Measurements from ENCODE around the gene EIF4E3. TPM values are rescaled to one million over a fixed set of nuclear protein-coding genes. Genes with fewer than 3 reads are reported as not detected.
A peak's percentile ranks its signal among the peaks of the same experiment; 100 is the strongest.

Gene EIF4E3
- total and polyA plus RNA-seq, 2 donors (not counting 1 experiment from before 2014, with no cell fraction given): 1.8 to 12.8 TPM

DNA sequence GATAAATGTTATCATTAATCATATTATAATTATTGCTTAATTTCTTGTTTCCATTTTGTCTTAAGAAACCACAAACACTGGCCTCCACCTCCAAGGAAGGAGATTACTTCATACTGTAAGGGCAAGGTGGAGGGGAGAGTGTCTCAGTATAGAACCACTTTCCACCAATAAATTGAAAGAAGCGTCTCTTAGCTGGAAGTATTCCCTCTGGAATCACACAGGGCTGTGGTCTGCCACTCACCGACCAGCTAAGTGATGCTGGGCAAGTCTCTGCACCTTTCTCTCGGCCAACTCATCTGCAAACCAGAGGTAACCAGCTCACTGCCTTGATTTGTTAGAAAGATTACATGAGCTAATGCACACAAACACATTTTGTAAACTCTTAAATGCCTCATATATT lies 63.1 kb downstream of the EIF4E3 start:
- H3K4me1 ChIP-seq (ENCODE audit: control insufficient read depth, extremely low read depth, insufficient read depth, low read length): no peaks in the 10 kb centered on the region
- peaks cover 2% of the 10 kb centered on the region for H3K27me3 ChIP-seq (ENCODE audit: control insufficient read depth, insufficient read depth, low read length)
- H2AFZ ChIP-seq (ENCODE audit: low read length): no peak overlapping the region
- H3K9me3 ChIP-seq (ENCODE audit: control insufficient read depth, insufficient read depth, low read depth, low read length): no peaks in the 10 kb centered on the region
- no peaks in the 10 kb centered on the region for H4K20me1 ChIP-seq (ENCODE audit: control insufficient read depth, extremely low read depth, insufficient read depth, low read length)
- H3K79me2 ChIP-seq (ENCODE audit: control insufficient read depth, insufficient read depth, low read length): no peaks in the 10 kb centered on the region
- H3K9ac ChIP-seq (ENCODE audit: insufficient read depth, low read length): no peak overlapping the region
- TF ChIP-seq, protein P1, sequence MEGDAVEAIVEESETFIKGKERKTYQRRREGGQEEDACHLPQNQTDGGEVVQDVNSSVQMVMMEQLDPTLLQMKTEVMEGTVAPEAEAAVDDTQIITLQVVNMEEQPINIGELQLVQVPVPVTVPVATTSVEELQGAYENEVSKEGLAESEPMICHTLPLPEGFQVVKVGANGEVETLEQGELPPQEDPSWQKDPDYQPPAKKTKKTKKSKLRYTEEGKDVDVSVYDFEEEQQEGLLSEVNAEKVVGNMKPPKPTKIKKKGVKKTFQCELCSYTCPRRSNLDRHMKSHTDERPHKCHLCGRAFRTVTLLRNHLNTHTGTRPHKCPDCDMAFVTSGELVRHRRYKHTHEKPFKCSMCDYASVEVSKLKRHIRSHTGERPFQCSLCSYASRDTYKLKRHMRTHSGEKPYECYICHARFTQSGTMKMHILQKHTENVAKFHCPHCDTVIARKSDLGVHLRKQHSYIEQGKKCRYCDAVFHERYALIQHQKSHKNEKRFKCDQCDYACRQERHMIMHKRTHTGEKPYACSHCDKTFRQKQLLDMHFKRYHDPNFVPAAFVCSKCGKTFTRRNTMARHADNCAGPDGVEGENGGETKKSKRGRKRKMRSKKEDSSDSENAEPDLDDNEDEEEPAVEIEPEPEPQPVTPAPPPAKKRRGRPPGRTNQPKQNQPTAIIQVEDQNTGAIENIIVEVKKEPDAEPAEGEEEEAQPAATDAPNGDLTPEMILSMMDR (conservative IDR thresholded peaks at IDR 0.05 in 1 of 2, IDR thresholded peaks at IDR 0.05 in 1 of 2; ENCODE audit: low read depth in 1 of 2, low read length in 2 of 2): no peak
- TF ChIP-seq EZH2 (IDR thresholded peaks at IDR 0.05; ENCODE audit: low read length, missing control alignments): no peak
- H3K4me2 ChIP-seq (ENCODE audit: extremely low read depth, insufficient read depth, low read length): no peak overlapping the region
- no peak overlapping the region for H3K27ac ChIP-seq (ENCODE audit: insufficient read depth, low read length)
- H3K36me3 ChIP-seq (ENCODE audit: control insufficient read depth, insufficient read depth, low read length): no peaks in the 10 kb centered on the region
- peak in 1 of 2 donors; percentile 48 for DNase-seq (ENCODE audit: low read depth in 2 of 2)
- H3K4me3 ChIP-seq (replicated peaks in 1 of 4; ENCODE audit: control extremely low read depth in 1 of 4, insufficient read depth in 1 of 4, low read depth in 3 of 4, low read length in 4 of 4): no peak overlapping the region

DNA sequence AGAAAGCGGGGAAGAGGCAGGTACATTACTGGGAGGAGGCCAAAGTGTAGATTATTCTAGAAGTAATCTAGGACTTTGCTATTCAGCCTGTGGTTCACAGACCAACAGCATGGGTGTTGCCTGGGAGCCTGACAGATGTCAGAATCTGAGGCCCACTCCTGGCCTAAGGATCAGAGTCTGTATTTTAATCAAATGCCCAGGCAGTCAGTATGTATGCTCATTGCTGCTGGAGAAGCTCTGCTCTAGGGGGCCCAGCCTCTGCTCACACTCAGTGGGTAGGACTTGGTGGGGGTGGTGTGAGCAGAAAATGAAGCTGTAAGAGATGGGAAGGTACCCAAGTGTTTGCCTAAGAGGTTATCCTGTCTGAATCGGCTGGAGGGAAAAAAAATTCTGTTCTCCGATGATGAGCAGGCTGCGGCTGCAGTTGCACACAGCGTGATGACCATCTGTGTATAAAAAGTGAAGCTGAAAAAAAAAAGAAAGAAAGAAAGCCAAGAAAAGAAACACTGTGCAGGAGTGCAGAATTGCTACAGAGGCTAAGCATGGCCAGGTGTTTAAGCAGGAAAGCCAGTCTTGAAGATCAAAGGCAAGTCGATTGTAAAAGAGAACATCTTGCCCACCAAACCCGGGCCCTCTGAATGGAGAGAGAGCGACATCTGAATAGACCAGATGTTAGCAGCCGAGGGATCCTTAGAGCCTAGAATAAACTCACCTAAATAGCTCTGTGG lies 65.2 kb downstream of the EIF4E3 start:
- no peak for TF ChIP-seq EZH2 (IDR thresholded peaks at IDR 0.05; ENCODE audit: low read length, missing control alignments)
- TF ChIP-seq, protein P1 (conservative IDR thresholded peaks at IDR 0.05 in 1 of 2, IDR thresholded peaks at IDR 0.05 in 1 of 2; ENCODE audit: low read depth in 1 of 2, low read length in 2 of 2): no peak
- H3K9ac ChIP-seq (ENCODE audit: insufficient read depth, low read length): no peak overlapping the region
- H3K4me1 ChIP-seq (ENCODE audit: control insufficient read depth, extremely low read depth, insufficient read depth, low read length): no peaks in the 10 kb centered on the region
- no peaks in the 10 kb centered on the region for H3K36me3 ChIP-seq (ENCODE audit: control insufficient read depth, insufficient read depth, low read length)
- no peaks in the 10 kb centered on the region for H4K20me1 ChIP-seq (ENCODE audit: control insufficient read depth, extremely low read depth, insufficient read depth, low read length)
- no peak overlapping the region for H3K27ac ChIP-seq (ENCODE audit: insufficient read depth, low read length)
- no peak overlapping the region for H3K4me3 ChIP-seq (replicated peaks in 1 of 4; ENCODE audit: control extremely low read depth in 1 of 4, insufficient read depth in 1 of 4, low read depth in 3 of 4, low read length in 4 of 4)
- H2AFZ ChIP-seq (ENCODE audit: low read length): no peak overlapping the region
- no peaks in the 10 kb centered on the region for H3K9me3 ChIP-seq (ENCODE audit: control insufficient read depth, insufficient read depth, low read depth, low read length)
- no peaks in the 10 kb centered on the region for H3K79me2 ChIP-seq (ENCODE audit: control insufficient read depth, insufficient read depth, low read length)
- peak; percentile 29 to 31 for DNase-seq (ENCODE audit: low read depth in 2 of 2)
- no peak overlapping the region for H3K4me2 ChIP-seq (ENCODE audit: extremely low read depth, insufficient read depth, low read length)
- H3K27me3 ChIP-seq (ENCODE audit: control insufficient read depth, insufficient read depth, low read length): peaks cover 2% of the 10 kb centered on the region

DNA sequence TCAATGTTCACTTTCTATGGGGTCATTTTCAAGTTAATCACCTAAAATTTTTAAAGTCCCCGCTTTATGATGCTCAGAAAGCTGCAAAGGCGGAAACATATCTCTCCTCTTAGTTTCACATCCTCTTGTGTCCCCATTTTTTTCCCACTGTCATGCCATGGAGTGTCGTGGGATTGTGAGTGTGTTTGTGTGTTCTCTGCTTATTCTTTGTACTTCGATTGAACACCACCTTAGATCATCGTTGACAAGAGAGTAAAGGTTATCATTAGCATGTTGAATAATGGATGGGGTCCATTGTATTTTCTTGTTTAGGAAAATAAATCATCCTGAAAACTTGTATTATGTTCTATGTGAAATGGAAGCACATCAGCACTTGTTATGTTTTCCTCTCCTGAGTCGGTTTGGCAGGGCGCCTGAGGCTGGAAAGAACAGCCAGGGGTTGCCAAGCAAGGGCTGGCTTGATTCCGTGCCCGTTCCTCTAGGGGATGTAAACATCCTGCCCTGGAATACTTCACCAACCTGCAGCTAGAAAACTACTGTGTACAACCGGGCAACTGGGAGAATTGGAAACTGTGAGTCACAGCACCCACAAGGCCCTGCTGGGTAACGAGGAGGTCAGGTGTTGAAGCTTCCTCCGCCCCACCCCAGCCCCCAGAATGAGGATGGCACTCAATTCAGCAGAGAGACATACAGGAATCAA lies 67.2 kb downstream of the EIF4E3 start:
- Histone ChIP-seq H3K27ac (ENCODE audit: insufficient read depth, low read length) (no peak overlapping the region), H3K79me2 (ENCODE audit: control insufficient read depth, insufficient read depth, low read length) (no peaks in the 10 kb centered on the region), H3K4me2 (ENCODE audit: extremely low read depth, insufficient read depth, low read length) (no peak overlapping the region), H3K9ac (ENCODE audit: insufficient read depth, low read length) (no peak overlapping the region), H3K9me3 (ENCODE audit: control insufficient read depth, insufficient read depth, low read depth, low read length) (no peaks in the 10 kb centered on the region), H3K4me3 (replicated peaks in 1 of 4; ENCODE audit: control extremely low read depth in 1 of 4, insufficient read depth in 1 of 4, low read depth in 3 of 4, low read length in 4 of 4) (no peak overlapping the region), H3K36me3 (ENCODE audit: control insufficient read depth, insufficient read depth, low read length) (no peaks in the 10 kb centered on the region), H3K4me1 (ENCODE audit: control insufficient read depth, extremely low read depth, insufficient read depth, low read length) (no peaks in the 10 kb centered on the region), H4K20me1 (ENCODE audit: control insufficient read depth, extremely low read depth, insufficient read depth, low read length) (no peaks in the 10 kb centered on the region), H3K27me3 (ENCODE audit: control insufficient read depth, insufficient read depth, low read length) (peaks cover 2% of the 10 kb centered on the region), H2AFZ (ENCODE audit: low read length) (no peak overlapping the region)
- TF ChIP-seq, protein P1 (conservative IDR thresholded peaks at IDR 0.05 in 1 of 2, IDR thresholded peaks at IDR 0.05 in 1 of 2; ENCODE audit: low read depth in 1 of 2, low read length in 2 of 2): no peak
- no peak for TF ChIP-seq EZH2 (IDR thresholded peaks at IDR 0.05; ENCODE audit: low read length, missing control alignments)
- peak; percentile 53 to 71 for DNase-seq (ENCODE audit: low read depth in 2 of 2)
